OCI-LY3 (cell line): ENCODE data around the gene NFATC2IP.

Experiments used
- EZH2phosphoT487 ChIP-seq: fragments of 200-600 bp; shearing (Covaris generic); IDR thresholded peaks from 2 replicates; pipeline ENCODE4 v1.6.1; 2018; ENCODE audit warnings: antibody characterized with exemption, mixed run types, low read depth
- TF ChIP-seq, protein P1 (sequence below): fragments of 200-600, 300-600 bp; sonication (generic); IDR thresholded peaks from 2 replicates; pipeline ENCODE4 v1.5.1; 2014; ENCODE audit warnings: antibody characterized with exemption, low read length, low read depth

DNA sequence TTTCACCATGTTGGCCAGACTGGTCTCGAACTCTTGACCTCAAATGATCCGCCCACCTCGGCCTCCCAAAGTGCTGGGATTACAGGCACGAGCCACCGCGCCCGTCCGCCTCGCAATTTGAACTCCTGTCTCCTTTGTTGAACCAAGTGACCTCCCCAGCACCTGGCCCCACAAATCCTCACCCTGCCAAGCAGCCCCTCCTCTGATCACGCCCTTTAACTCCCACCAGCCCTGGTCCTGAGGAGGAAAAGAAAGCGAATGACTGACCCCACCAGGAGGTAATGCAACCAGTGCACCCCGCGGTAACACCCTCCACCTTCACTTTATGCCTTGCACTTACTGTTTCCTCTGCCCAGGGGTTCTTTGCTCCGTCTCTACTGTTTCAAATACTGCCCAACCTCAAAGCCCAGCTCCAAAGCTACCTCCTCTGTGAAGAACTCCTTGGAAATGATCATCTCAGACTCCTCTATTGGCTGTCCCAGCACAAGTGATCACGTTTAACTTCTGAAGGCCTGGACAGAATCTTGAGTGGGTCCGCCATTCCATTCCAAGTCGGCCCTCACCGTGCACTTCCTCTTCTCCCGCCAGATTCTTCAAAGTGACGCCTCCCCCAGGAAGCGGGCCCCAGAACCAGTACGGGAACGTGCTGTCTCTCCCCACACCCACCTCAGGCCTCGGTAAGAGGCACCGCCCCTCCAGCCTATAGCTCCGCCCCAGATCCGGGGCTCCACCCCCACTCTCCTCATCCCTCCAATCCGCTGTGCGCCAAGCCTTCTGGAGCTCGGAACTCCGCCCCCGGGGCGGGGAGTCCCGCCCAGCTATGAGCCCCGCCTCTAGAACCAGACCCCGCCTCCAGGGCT, 14.6 kb upstream of the NFATC2IP start:
- TF ChIP-seq, protein P1, sequence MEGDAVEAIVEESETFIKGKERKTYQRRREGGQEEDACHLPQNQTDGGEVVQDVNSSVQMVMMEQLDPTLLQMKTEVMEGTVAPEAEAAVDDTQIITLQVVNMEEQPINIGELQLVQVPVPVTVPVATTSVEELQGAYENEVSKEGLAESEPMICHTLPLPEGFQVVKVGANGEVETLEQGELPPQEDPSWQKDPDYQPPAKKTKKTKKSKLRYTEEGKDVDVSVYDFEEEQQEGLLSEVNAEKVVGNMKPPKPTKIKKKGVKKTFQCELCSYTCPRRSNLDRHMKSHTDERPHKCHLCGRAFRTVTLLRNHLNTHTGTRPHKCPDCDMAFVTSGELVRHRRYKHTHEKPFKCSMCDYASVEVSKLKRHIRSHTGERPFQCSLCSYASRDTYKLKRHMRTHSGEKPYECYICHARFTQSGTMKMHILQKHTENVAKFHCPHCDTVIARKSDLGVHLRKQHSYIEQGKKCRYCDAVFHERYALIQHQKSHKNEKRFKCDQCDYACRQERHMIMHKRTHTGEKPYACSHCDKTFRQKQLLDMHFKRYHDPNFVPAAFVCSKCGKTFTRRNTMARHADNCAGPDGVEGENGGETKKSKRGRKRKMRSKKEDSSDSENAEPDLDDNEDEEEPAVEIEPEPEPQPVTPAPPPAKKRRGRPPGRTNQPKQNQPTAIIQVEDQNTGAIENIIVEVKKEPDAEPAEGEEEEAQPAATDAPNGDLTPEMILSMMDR: no peak
- TF ChIP-seq EZH2phosphoT487: no peak
